GM21717 (cell line): Measurements from ENCODE around the gene ZNF189.
A peak's percentile ranks its signal among the peaks of the same experiment; 100 is the strongest.

Source experiments
- ATAC-seq: cut with Tn5 transposase; IDR thresholded peaks from one replicate; pipeline ENCODE4 v1.9.1; 2021; ENCODE audit warnings: mild to moderate bottlenecking, moderate library complexity; ENCODE audit not compliant: unreplicated experiment

The ZNF189 gene

DNA sequence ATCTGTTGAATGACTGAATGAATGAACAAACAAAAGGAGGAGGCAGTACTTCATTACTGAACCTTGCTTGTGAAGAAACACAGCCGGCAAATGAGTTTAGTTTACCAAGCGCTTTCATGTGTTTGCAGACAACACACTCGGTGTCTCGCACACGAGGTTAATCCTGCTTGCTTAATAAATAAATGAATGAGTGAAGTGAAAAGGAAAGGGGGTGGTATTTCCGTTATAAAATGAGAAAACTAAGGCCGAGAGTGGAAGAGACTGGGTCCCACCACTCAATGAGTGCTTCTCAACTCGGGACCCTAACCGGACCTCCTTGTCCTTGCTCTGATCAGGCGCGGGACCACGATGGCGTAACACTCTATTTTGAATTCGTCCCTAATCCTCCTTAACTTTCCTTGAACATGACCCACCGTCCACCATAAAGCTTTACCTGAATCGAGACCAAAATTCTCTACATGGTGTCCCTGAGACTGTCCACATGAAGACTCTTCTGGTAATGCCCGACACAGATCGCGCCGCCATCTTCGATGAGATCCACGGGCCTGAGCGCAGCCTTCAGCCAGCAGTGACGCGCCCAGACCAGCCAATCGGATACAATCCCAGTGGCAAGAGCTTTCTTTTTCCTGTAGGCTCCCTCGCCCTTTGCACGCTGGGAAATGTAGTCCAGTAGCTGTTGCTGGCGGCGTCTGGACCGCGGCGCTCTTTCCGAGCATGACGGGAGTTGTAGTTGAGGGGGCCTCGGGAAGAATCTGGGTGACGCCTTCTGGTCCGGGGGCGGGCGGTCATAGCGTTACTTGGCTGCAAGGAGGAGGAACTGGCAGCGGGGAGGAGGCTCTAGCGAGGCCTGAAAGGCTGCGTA, at the start of gene ZNF189, which contains the start of gene MRPL50:
ZNF189 (plus strand) TSS at position 784 of the 862 bp plus-strand sequence. CDS start 306 bp downstream, outside the sequence.
MRPL50 (minus strand) TSS at position 551 of the 862 bp plus-strand sequence; CDS start at position 525, 26 bp downstream.
- ATAC-seq = peak; percentile 99

DNA sequence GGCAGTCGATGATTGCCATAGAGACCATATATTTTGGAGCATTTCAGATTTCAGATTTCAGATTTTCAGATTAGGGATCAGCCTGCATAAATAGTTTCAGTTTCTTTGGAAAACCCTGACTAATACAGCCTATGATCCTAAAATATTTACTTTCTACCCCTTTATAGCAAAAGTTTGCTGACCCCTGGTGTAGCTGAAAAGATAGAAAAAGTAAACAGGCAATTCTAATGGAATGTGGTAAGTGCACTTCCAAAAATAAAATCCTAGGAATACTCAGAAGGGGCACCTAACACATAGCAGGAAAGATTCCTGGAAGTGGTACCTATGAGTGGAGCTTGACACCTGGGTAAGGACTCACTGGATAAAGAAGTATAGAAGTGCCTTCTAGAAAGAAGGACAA, 48.4 kb upstream of the ZNF189 start:
- no peak for ATAC-seq

DNA sequence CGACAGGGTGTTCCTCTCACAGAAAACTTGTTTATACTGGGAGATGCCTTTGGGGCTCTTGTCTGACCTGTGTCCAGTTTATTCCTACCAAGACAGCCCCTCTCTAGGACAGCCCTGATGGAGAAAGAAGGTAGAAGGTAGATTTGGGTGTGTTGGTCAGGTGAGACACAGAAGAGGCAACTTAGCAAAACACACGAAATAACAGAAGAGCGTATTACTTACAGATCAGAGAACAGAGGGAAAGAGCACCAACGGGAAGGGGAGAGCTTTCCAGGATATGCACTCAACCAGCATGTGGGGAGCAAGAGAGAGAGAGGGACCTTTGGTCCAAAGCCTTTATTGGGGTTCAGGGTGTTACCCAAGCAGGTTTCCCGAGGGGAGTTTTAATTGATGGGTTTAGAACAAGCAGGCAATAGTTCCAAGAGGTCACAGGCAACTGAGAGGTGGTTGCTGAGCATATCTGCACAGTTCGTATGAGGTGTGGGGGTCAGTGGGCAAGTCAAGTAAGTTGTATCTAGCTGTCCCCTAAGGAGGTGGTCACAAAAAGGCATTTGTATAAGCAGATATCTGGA, 45.7 kb upstream of the ZNF189 start:
- ATAC-seq = no peak

DNA sequence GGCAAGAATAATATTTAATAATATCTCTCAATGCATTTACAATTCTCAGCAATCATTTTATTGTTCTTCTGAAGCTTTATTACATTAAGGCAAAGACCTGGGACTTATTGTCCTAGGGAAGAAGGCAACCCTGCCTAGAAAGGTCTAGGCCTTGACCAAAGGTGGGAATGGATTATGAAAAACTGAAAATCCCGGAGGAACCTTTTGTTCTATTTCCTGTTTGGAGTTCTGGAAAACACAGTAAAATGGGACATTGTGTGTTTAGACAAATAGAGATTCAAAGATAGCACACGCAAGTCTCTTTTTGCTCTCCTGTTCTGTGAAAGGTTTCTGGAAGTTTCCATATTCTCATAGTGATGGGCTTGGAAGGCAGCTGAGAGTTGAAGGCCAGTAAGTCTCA, 45.0 kb upstream of the ZNF189 start:
- ATAC-seq = no peak

DNA sequence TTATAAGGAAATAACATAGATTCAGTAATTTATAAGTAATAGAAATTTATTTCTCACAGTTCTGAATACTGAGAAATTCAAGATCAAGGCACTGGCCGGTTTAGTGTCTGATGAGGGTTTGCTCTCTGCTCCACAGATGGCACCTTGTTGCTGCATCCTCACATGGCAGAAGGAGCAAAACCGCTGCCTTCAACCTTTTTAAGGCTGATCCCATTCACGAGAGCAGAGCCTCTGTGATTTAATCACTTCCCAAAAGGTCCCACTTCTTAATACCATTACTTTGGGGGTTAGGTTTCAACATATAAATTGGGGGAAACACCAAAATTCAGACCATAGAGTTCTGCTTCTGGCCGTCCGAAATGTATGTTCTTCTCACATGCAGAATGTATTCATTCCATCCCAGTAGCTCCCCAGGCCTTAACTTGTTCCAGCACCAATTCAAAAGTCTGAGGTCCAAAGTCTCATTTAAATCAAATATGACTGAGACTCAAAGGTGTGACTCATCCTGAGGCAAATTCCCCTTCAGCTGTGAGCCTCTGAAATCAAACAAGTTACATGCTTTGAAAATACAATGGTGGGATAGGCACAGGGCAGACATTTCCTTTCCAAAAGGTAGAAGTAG, 44.4 kb upstream of the ZNF189 start:
- no peak for ATAC-seq

DNA sequence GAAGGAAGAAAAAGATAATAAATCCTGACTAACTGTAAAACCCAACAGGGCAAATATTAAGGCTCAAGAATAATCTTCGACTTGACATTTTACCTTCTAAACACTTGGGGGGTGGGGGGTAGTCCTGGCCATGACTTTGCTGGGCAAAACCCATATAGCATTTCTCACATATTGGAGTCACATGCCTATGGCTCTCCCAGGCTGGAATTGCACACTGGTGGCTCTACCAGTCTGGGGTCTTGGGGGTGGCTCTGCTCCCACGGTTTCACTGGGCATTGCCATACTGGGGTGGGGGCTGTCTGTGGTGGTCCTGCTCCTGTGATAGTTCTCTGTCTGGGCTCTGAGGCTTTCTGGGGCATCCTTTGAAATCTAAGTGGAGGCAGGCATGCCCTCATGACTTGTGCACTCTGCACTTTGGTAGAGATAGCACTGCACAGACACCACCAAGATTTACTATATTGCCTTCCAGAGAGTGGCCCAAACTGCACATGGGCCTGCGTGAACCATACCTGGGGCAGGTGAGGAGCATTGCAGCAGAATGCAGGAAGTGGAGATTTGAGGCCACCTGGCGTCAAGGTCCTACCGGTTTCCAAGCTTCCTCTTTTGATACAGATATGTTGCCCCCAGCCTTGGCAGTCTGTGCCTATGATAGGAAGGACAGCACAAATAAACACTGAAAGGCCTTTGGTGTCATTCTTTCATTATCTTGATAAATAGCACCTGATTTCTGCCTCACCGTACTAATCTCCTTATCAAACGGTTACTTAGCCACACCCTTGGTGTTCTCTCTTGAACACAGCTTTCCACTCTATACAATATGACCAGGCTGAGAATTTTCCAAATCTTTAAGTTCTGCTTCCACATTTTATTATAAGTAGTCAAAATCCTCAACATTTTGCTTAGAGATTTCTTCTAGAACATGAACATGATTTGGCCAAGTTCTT, 43.6 kb upstream of the ZNF189 start:
- ATAC-seq = no peak

DNA sequence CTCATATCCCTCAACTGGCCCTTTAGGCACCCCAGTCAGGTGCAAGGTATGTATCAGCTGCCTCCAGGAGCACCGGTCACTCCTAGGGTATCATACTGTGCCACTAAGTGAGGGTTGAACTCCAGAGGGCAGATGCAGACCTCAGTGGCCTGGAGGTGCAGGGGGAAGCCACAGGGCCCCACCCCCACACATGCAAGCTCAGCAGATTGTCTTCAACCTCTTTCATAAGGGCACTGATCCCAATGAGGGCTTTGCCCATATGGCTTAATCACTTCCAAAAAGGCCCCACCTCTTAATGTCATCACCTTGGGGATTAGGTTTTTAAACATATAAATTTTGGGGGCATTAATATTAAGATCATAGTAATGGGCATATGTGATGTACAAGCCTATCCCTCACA, 42.0 kb upstream of the ZNF189 start:
- ATAC-seq = no peak

DNA sequence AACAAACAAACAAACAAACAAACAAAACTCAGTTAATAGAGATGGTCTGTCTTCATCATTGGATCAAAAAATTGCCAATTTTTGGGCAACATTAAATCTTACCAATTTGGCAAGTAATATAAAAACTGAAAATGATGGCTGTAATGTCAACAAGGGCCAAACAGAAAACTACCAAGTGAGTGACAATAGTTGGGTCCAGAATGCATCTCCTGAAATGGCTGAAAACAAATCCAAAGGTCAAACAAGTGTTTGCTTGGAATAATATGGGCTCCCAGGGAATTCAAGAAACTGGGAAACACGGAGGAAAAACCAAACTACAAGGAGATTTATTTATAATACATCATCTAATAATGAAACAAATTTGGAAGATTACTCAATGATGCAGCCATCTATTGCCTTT, 39.0 kb upstream of the ZNF189 start:
- no peak for ATAC-seq

DNA sequence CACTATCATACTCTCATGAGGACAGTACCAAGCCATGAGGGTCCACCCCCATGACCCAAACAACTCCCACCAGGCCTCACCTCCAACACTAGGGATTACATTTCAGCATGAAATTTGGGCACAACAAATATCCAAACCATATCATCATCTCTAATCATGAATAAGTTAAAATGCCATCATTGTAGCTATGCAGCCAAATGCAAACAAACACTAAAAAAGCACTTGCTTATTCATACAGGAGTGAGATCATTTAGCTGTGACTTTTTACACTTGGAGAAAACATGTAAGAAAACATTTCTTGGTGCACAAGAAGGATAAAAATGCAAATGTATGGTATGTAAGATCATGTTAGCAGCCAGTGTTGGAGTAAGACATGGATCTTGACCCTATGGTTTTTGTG, 38.0 kb upstream of the ZNF189 start:
- ATAC-seq = no peak

DNA sequence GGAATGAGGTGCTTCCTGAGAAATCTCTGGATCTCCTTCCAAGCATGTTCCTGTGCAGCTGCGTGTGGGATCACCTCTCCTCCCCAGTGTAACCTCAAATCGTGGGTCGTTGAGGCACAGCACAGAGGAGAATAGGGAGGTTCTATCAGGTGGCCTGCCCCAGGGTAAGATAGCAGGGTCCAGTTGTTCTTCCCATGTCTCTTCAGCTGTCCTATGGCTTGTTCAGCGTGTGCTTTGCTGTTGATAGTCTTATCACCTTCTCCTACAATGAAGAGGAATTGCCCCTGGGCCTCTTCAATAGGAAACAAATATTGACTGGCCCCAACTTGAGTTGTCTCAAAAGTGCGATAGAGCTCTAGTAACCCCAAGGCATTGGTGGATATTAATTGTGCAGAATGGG, 36.2 kb upstream of the ZNF189 start:
- no peak for ATAC-seq

DNA sequence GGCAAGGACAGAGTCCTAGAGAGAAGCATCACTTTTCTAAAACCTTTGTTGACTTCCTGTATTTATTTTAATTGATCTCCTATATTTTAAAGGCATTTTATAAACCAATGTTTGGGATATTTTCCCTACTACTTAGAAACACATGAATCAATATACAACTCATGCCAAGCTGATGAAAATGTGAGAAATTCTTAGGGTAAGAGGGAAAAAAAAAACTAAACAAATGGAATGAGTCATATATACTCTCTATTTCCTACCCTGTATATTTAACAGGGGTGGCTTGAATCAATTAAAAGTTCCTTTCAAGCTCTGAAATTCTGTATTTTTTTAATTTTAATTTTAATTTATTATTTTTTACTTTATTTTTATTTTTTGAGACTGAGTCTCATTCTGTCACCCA, 33.5 kb upstream of the ZNF189 start:
- no peak for ATAC-seq

DNA sequence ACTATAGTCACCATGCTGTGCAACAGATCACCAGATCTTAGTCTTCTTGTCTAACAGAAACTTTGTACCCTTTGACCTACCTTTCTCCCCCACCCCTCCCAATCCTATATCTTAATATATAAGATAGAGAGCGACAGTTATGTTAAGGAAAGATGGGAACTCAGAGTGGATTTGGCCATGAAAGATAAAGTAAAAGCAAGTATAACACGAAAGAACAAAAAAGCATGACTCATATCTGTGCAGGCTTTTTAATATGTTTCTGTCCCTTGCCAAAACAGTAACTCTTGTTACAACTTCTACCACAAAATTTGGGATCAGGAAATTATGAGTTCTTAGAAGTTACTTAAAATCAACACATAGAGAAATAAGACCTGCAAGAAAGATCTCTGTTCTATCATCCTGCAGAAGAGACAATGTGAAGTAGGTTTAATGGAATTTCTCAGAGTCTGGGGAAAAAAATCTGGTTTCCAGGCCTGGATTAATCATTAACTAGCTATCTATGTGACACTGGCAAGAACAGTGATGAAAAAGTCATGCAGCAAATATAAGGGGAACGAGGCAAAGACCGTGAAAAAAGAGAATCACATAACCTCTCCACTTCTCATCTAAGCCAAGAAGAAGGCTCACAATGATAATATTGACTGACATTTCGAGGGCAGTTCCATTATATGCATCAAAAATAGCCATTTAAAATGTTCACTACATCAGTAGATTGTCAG, 32.5 kb upstream of the ZNF189 start:
- no peak for ATAC-seq

DNA sequence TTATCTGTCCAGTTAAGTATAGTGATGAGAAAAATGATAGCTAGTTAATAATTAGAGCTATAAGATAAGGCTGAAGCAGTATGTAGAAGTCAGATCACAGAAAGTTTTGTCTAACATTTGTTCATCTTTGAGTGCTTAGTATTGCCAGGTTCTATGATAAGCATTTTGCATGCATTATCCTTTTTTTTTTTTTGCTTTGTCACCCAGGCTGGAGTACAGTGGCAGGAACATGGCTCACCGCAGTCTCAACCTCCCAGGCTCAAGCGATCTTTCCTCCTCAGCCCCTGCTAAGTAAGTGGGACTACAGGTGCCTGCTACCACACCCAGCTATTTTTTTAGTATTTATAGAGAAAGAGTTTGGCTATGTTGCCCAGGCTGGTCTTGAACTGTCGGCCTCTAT, 31.3 kb upstream of the ZNF189 start:
- no peak for ATAC-seq

DNA sequence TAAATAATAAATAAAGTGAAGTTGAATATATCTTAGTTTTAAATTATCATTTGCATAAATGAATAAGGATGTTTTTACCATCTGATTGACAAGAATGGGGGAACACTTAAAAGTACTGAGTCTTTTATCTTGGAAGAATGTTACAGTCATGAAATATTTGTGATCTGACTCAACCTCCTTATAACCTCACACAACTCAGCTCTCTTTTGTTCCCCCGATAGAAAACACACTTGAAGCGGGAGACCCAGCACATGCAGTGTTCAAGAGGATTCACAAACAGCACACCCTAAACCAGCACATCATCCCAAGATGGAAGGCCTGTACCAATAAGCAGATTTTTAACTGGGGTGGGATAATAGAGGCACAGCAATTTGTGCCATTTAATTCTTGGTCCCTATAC, 29.4 kb upstream of the ZNF189 start:
- no peak for ATAC-seq

DNA sequence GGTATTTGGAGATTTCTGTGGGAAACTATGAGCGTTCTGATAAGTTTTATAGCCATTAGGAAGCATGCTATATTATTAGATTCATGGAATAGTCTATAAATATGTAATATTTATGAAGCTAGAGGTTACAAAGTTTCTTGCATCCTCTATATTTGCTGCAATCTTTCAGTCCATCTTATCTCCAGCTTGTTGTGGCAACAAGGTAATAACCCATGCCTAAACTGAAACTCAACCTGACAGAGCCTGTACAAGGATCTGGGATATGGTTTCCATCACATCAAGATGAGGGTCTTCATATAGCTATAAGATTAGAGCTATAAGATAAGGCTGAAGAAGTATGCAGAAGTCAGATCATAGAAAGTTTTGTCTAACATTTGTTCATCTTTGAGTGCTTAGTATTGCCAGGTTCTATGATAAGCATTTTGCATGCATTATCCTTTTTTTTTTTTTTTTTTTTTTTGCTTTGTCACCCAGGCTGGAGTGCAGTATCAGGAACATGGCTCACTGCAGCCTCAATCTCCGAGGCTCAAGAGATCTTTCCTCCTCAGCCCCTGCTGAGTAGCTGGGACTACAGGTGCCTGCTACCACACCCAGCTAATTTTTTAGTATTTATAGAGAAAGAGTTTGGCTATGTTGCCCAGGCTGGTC, 28.6 kb upstream of the ZNF189 start:
- ATAC-seq = no peak

DNA sequence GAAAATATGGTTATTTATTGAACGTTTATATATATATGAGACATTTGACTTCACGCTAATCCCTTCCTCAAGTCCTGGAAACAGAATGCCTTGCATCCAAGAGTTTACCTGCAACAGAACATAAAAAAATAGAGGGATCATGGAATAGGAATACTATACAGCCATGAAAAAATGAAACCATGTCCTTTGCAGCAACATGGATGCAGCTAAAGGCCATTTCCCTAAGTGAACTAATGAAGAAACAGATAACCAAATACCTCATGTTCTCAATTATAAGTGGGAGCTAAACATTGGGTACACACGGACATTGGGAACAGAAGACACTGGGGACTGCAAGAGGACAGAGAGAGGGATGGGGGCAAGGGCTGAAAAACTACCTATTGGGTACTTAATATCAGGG, 26.8 kb upstream of the ZNF189 start:
- ATAC-seq = no peak

DNA sequence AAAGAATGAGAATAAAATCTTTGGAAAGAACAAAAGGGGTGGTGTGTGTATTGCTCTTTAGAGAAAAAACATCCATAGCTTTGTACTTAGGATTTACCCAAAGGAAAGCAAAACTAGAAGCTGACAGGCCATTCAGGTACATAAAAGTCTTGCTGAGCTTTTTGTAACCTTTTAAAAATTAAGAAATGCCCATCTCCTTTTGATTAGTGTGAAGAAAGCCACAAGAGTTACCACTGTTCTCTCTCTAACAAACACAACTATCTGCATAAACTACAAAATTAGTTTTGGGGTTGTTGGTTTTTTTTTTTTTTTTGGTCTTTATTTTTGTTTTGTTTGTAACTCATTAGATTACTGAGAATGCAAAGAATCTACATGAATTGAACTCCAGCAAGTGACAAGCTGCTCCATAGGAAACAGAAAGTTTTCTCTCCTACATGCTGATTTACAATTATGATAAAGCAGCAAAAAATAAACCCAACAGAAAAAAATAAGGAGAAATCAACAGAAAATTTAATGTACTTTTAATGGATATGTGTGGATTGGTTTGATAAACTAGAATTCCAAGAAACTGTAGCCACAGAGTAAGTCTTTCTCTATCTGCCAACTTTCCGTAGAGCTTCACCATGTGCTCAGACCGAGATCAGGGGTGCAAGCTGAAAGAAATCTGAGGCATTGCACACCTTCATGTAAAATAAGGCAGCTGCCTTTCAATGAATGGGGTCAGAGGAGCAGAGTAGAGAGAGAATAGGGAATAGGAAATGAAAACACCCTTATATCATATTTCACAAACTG, 26.1 kb upstream of the ZNF189 start:
- no peak for ATAC-seq

DNA sequence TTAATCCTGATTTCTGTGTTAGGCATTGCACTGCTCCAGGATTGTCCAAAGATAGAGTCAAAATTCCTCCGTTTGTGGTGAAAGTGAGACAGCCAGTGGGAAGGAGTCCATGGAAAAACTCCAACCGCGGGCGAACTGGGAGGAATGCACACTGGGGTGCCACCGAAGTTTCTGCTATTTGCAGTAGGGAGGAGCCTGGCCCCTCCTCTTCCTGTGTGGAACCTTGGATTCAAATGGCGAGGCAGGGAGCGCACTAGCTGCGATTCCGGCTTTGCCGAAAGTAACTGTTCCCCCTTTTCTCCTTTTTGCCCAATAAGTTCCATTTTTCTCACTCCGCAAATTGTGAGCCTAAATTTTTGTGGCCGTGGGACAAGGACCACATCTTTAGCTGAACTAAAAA, 23.1 kb upstream of the ZNF189 start:
- no peak for ATAC-seq
